Ovary (tissue), 9 donors: ENCODE measurements around the gene RAET1G. TPM values are rescaled to one million over a fixed set of nuclear protein-coding genes. Genes with fewer than 3 reads are reported as not detected.

ENCODE experiments used
- DNase-seq, 5 donors: peaks; one replicate each; pipeline ENCODE4 v3.0.0-alpha.2; 2019 to 2020
- H3K27ac ChIP-seq, 2 donors: fragments of 200-600 bp; one replicate each; pipeline versions ENCODE4 v1.5.1 to v1.8.0; 2019 to 2022
- H3K27me3 ChIP-seq: fragments of 200-600 bp; one replicate; pipeline ENCODE4 v1.8.0; 2022
- H3K36me3 ChIP-seq: fragments of 200-600 bp; sonication (generic); one replicate; pipeline ENCODE4 v1.5.1; 2019
- H3K4me1 ChIP-seq: one replicate; pipeline ENCODE4 v1.8.1; 2013; ENCODE audit warnings: mild to moderate bottlenecking, moderate library complexity; ENCODE audit not compliant: insufficient read depth
- H3K4me3 ChIP-seq: fragments of 200-600 bp; sonication (generic); one replicate; pipeline ENCODE4 v1.5.1; 2017
- H3K9me3 ChIP-seq, 2 donors: fragments of 200-600 bp in 1 of 2; sonication (generic) in 1 of 2; one replicate each; pipeline versions ENCODE4 v1.5.1 to v1.8.1; 2013 to 2019; ENCODE audit warnings: mild to moderate bottlenecking in 1 of 2, moderate library complexity in 1 of 2
- EP300 ChIP-seq: sonication (generic); formaldehyde crosslinking; IDR thresholded peaks from one replicate; pipeline ENCODE4 v1.6.1; 2017; ENCODE audit warnings: antibody characterized with exemption
- POLR2A ChIP-seq: fragments of 450-650 bp; IDR thresholded peaks from one replicate; pipeline ENCODE4 v1.6.1; 2017; ENCODE audit warnings: antibody characterized with exemption, mild to moderate bottlenecking, moderate library complexity
- WGBS, 3 donors: extraction: QIAGEN DNeasy Blood & Tissue Kit in 1 of 3; methylation state at CpG; one replicate each; pipeline versions ENCODE4 v1.1.5 to v1.1.7; 2013 to 2017; 5-methylcytosine and 5-hydroxymethylcytosine counted together
- intact Hi-C, 4 donors: fragments of 100-400 bp; cut with DNase I; formaldehyde crosslinking; loops; one replicate each; pipeline versions ENCODE4 v1.11.0 to v1.15.1; 2022 to 2023
- polyA plus RNA-seq, 2 donors: library from polyadenylated mRNA; stranded (reverse); fragments of 200-250 nt in 1 of 2; fragments of 350-450 nt in 1 of 2; fragmentation: Illumina TruSeq in 1 of 2; extraction: RNeasy Lipid Tissue Mini Kit (QIAGEN cat#74804) in 1 of 2; gene quantifications; one replicate each; pipeline ENCODE4 v1.2.3, GENCODE V29; 2013 to 2014
- total RNA-seq, 7 donors: library from RNA; depleted of rRNA in 2 of 7; stranded (reverse); fragments of >200 nt in 2 of 7; fragmentation: NEBNext Ultra II Directional in 3 of 7; extraction: Animal tissue kit (Norgen Biotek cat#: 25700) in 3 of 7; gene quantifications; one replicate each; pipeline versions ENCODE4 v1.1.0 to v1.2.4, GENCODE V29; 2016 to 2023
- TF ChIP-seq, protein P1 (sequence below), 3 donors: fragments of 450-650 bp in 2 of 3; fragments of 200-600 bp in 1 of 3; IDR thresholded peaks; one replicate each; pipeline versions ENCODE4 v1.5.1 to v1.8.0; 2016 to 2022; ENCODE audit warnings: antibody characterized with exemption in 3 of 3, mild to moderate bottlenecking in 1 of 3
- donor health status: DM: no; HTN: no; CAD: no; lungs with moderate emphysema.
- donor health status: DM: no; HTN: no; CAD: no.
- donor health status: Bipolar disorder and iron deficiency.
- donor health status: DM: yes; HTN: yes; CAD: no.
- donor health status: DM: no; HTN: no; CAD: no.
- donor health status: DM: yes; HTN: yes; CAD: no.

Gene RAET1G
- total and polyA plus RNA-seq, 9 donors: 0.42 to 1.5 (median 0.77) TPM; not detected in 1

DNA sequence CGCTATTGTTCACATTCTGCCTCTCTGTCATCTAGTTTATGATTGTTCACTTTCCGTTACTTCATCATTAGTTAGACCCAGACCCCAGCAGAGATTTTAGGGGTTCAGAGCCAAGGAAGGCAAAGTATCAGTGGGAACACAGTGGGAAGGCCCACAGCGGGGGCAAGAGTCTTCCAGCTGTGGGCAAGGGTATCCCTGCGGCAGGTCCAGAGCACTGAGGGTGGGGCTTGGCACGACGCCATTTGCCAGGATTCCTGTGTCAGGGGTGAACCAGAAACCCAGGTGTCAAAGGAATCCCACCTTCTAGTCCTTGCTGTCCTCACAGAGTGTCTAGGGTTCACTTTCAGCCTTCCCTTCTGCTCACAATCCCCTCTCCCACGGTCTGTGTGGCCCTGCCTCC is 38.3 kb downstream of the RAET1G start:
- DNase-seq: no peak
- no peaks in the 10 kb centered on the region for H3K27me3 ChIP-seq
- WGBS, 3 donors: 61 to 80% (median 66%) methylated on average over 7 of the region's 7 CpGs
- peaks cover 2% of the 10 kb centered on the region for H3K4me1 ChIP-seq
- no peak overlapping the region for H3K27ac ChIP-seq
- TF ChIP-seq, protein P1, sequence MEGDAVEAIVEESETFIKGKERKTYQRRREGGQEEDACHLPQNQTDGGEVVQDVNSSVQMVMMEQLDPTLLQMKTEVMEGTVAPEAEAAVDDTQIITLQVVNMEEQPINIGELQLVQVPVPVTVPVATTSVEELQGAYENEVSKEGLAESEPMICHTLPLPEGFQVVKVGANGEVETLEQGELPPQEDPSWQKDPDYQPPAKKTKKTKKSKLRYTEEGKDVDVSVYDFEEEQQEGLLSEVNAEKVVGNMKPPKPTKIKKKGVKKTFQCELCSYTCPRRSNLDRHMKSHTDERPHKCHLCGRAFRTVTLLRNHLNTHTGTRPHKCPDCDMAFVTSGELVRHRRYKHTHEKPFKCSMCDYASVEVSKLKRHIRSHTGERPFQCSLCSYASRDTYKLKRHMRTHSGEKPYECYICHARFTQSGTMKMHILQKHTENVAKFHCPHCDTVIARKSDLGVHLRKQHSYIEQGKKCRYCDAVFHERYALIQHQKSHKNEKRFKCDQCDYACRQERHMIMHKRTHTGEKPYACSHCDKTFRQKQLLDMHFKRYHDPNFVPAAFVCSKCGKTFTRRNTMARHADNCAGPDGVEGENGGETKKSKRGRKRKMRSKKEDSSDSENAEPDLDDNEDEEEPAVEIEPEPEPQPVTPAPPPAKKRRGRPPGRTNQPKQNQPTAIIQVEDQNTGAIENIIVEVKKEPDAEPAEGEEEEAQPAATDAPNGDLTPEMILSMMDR (IDR thresholded peaks at IDR 0.05): no peak
- TF ChIP-seq EP300 (no peak), POLR2A (no peak)
- intact Hi-C loops: no loop called here
- no peaks in the 10 kb centered on the region for H3K36me3 ChIP-seq
- no peaks in the 10 kb centered on the region for H3K9me3 ChIP-seq
- no peak overlapping the region for H3K4me3 ChIP-seq

DNA sequence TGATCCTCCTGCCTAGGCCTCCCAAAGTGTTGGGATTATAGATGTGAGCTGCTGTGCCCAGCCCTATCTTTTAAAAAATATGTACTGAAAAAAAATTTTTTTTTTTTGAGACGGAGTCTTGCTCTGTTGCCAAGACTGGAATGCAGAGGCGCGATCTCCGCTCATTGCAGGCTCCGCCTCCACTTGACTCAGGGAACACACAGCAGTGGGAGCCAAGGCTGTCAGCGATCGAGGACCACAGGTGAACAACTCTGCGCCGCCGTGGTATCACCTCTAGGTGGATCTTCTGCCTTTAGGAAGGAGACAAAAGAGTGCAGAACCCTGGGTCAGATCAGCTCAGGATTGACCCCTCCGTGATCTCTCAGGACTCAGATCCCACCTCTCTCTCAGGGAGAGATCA is 38.7 kb downstream of the RAET1G start:
- no peaks in the 10 kb centered on the region for H3K9me3 ChIP-seq
- no peak overlapping the region for H3K27ac ChIP-seq
- intact Hi-C loops: no loop called here
- no peaks in the 10 kb centered on the region for H3K36me3 ChIP-seq
- TF ChIP-seq, protein P1 (IDR thresholded peaks at IDR 0.05): no peak
- TF ChIP-seq EP300 (no peak), POLR2A (no peak)
- no peak overlapping the region for H3K4me3 ChIP-seq
- WGBS, 3 donors: 11 to 30% (median 20%) methylated on average over 11 of the region's 11 CpGs
- H3K4me1 ChIP-seq: peaks cover 2% of the 10 kb centered on the region
- peak; percentile 53 to 73 (median 62) for DNase-seq
- H3K27me3 ChIP-seq: no peaks in the 10 kb centered on the region

DNA sequence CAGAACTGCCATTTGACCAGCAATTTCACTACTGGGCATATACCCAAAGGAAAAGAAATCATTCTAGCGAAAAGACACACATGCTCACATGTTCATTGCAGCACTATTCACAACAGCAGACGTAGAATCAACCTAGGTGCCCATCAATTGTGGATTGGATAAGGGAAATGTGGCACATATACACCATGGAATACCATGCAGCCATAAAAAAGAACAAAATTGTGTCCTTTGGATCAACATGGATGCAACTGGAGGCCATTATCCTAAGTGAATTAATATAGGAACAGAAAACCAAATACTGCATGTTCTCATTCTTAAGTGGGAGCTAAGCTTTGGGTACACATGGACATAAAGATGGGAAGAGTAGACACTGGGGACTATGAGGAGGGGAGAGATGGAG is 41.1 kb downstream of the RAET1G start:
- peaks cover 2% of the 10 kb centered on the region for H3K4me1 ChIP-seq
- intact Hi-C loops: no loop called here
- no peaks in the 10 kb centered on the region for H3K27me3 ChIP-seq
- no peaks in the 10 kb centered on the region for H3K9me3 ChIP-seq
- TF ChIP-seq POLR2A (no peak), EP300 (no peak)
- TF ChIP-seq, protein P1 (IDR thresholded peaks at IDR 0.05): no peak
- DNase-seq: no peak
- no peaks in the 10 kb centered on the region for H3K36me3 ChIP-seq
- WGBS, 3 donors: 92 to 95% (median 93%) methylated on average over 2 of the region's 2 CpGs
- no peak overlapping the region for H3K27ac ChIP-seq
- no peak overlapping the region for H3K4me3 ChIP-seq

DNA sequence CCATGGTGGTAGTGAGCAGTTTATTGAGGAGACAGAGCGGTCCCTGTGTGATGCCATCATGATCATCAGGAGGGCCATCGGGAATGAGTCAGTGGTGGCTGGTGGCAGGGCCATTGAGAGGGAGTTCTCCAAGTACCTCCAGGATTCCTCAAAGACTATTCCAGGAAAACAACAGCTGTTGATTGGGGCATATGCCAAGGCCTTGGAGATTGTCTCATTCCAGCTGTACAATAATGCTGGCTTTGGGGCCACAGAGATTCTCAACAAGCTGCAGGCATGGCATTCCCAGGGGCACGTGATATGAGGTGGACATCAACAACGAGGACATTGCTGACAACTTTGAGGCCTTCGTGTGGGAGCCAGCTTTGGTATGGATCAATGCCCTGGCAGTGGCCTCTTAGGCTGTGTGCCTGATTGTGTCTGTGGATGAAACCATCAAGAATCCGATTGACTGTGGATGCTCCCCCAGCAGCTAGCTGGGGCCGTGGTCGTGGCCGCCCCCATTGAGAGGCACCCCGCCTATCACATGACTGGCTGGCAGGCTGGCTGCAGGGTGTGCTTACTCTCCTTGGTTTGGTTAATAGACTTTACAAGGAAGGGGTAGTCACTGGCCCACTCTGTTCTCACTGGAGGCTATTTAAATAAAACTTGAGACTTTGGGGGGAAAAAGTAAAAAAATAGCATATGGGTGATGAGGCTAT is 41.7 kb downstream of the RAET1G start:
- Histone ChIP-seq H3K27ac (no peak overlapping the region), H3K4me3 (no peak overlapping the region), H3K36me3 (no peaks in the 10 kb centered on the region), H3K4me1 (peaks cover 2% of the 10 kb centered on the region), H3K9me3 (no peaks in the 10 kb centered on the region), H3K27me3 (no peaks in the 10 kb centered on the region)
- TF ChIP-seq, protein P1 (IDR thresholded peaks at IDR 0.05): no peak
- TF ChIP-seq EP300: no peak
- no peak for TF ChIP-seq POLR2A
- no peak for DNase-seq
- WGBS, 3 donors: 65 to 84% (median 83%) methylated on average over 10 of the region's 10 CpGs
- intact Hi-C loops: no loop called here
